OCI-LY7 (cell line): Measurements from ENCODE around the gene NKAIN2.

ENCODE experiments used
- EZH2phosphoT487 ChIP-seq: fragments of 200-600 bp; sonication (generic); IDR thresholded peaks from 2 replicates; pipeline ENCODE4 v1.6.1; 2018; ENCODE audit warnings: low read depth, borderline replicate concordance, mild to moderate bottlenecking, mixed run types, antibody characterized with exemption, low read length, moderate library complexity, mixed read lengths
- TF ChIP-seq, protein P1 (sequence below): fragments of 200-600 bp; sonication (generic); conservative IDR thresholded peaks from 2 replicates; pipeline ENCODE4 v1.5.1; 2014; ENCODE audit warnings: mild to moderate bottlenecking, antibody characterized with exemption, low read length, moderate library complexity, mixed read lengths

DNA sequence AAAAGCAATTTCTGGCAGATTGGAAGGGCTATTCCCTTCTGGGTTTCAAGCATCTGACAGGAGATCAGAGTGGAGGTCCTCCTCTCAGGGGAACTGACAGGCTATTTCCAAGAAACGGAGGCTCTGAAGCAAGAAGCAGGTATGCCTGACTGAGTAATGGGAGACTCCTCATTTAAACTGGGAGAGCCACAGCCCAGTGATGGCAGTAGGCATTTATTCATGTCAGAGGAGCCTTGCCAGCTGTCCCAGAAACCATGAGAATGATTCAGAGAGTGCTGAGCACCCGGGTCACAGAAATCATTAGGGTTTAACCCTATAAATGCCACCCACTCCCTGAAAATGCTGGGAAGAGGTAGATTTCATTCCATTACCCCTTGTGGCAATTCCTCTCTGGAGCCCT, 911.1 kb downstream of the NKAIN2 start:
- TF ChIP-seq, protein P1, sequence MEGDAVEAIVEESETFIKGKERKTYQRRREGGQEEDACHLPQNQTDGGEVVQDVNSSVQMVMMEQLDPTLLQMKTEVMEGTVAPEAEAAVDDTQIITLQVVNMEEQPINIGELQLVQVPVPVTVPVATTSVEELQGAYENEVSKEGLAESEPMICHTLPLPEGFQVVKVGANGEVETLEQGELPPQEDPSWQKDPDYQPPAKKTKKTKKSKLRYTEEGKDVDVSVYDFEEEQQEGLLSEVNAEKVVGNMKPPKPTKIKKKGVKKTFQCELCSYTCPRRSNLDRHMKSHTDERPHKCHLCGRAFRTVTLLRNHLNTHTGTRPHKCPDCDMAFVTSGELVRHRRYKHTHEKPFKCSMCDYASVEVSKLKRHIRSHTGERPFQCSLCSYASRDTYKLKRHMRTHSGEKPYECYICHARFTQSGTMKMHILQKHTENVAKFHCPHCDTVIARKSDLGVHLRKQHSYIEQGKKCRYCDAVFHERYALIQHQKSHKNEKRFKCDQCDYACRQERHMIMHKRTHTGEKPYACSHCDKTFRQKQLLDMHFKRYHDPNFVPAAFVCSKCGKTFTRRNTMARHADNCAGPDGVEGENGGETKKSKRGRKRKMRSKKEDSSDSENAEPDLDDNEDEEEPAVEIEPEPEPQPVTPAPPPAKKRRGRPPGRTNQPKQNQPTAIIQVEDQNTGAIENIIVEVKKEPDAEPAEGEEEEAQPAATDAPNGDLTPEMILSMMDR, result no peak
- TF ChIP-seq EZH2phosphoT487, result no peak
